Kasumi-1 (cell line): ENCODE measurements around the gene UBAC1.
"Not testable (repeated sequence)": the region's sequence is repeated elsewhere in the genome, so short reads cannot be mapped to it uniquely, and the experiment has no call there.

Experiments
- DNase-seq, 2 experiments: peaks; one replicate each; lab custom pipeline; 2025; lab: John Stamatoyannopoulos, UW

The UBAC1 gene

GRCh38 chr9:135921749-135922310 is 39.3 kb downstream of the UBAC1 start:
- no peak for DNase-seq

DNA sequence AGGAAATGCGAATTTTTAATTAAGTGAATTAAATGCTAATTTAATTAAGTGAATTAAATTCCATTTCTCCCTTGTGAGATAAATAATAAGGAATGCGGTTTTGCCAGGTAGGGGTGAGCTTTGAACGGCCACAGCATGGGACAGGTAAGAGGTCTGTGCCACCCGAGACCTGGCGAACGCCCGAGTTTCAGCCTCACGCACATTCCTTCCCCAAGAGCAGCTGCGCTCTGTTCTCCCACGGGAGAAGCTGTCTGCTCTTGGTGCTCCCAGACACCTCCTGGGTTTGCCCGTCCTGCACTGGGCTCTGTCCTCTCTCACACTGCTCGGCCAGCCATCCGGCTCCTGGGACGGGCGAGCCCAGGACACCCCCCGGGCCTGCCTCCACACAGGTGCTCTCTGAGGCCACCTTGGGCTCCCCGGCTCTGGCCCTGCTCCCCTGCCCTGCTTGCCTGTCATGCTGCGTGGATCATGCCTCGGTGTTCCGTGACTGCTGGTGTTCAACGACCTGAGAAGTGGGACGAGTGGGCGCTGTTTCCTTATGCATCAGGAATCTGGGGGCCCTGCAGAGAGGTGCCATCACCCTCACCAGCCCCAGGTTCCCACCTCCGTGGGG is 40.1 kb downstream of the UBAC1 start:
- DNase-seq, result no peak

GRCh38 chr9:135920256-135920930 is 40.8 kb downstream of the UBAC1 start:
- no peak for DNase-seq

DNA sequence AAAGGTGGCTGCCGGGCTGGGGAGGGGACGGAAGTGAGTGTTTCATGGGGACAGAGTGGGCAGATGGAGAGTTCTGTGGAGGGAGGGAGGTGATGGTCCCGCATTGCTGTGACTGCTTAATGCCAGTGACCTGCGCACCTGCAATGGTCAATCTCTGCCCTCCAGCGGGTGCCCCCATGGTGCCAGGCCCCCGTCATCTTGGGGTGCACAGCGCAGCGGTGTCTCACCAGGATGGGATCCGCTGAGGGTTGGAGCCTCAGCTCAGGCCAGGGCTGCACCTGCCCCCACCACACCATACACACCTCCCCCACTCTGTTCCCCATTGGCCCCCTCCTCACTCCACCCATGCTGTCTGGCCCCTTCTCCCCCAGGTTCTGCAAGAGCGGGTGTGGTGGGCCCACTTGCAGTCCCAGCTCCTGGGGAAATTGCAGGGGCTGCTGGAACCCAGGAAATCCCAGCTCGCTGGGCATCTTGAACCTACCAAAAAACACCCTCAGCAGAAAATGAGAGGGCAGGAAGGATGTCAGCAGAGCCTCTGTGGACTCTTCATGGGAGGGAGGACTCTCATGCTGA is 41.8 kb downstream of the UBAC1 start:
- no peak for DNase-seq

- DNase-seq, result not testable (repeated sequence)
These were observed 44.9 kb downstream of the UBAC1 start for GRCh38 chr9:135916227-135916626.

- no peak for DNase-seq
These were observed 46.3 kb downstream of the UBAC1 start for GRCh38 chr9:135914921-135915320.

- DNase-seq, result not testable (repeated sequence)
These were observed 49.9 kb downstream of the UBAC1 start for GRCh38 chr9:135911233-135911632.

GRCh38 chr9:135910757-135911156 is 50.4 kb downstream of the UBAC1 start:
- no peak for DNase-seq

- DNase-seq, result no peak
These were observed 51.0 kb downstream of the UBAC1 start for GRCh38 chr9:135910216-135910615.

GRCh38 chr9:135909371-135909770 is 51.8 kb downstream of the UBAC1 start:
- DNase-seq, result no peak

GRCh38 chr9:135908754-135909204 is 52.4 kb downstream of the UBAC1 start:
- DNase-seq, result no peak

GRCh38 chr9:135908093-135908753 is 53.0 kb downstream of the UBAC1 start:
- DNase-seq, result no peak

- DNase-seq, result peak; percentile 72 to 90
These were observed 53.6 kb downstream of the UBAC1 start, which contains the start of gene CAMSAP1 for GRCh38 chr9:135907431-135908092. CAMSAP1 (minus strand) TSS chr9:135907546; CDS start chr9:135907159, 387 bp downstream.

DNA sequence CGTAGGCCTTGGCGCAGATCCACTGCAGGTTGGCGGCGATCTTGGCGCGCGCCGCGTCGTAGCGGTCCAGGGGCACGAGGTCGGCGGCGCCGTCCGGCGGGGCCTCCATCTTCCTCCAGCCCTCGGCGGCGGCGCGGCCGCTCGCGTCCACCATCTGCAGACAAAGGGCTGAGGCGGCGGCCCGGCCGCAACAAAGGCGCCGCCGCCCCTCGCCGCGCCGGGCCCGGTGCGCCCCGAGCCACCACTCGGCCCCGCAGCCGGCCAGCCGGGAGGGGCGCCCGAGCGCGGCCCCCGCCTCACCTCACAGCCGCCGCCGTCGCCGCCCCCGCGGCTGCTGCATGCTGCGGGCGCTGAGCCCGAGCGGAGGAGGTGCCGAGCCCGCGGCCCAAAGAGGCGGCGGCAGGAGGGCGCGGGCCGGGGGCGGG is 54.2 kb downstream of the UBAC1 start:
- no peak for DNase-seq

DNA sequence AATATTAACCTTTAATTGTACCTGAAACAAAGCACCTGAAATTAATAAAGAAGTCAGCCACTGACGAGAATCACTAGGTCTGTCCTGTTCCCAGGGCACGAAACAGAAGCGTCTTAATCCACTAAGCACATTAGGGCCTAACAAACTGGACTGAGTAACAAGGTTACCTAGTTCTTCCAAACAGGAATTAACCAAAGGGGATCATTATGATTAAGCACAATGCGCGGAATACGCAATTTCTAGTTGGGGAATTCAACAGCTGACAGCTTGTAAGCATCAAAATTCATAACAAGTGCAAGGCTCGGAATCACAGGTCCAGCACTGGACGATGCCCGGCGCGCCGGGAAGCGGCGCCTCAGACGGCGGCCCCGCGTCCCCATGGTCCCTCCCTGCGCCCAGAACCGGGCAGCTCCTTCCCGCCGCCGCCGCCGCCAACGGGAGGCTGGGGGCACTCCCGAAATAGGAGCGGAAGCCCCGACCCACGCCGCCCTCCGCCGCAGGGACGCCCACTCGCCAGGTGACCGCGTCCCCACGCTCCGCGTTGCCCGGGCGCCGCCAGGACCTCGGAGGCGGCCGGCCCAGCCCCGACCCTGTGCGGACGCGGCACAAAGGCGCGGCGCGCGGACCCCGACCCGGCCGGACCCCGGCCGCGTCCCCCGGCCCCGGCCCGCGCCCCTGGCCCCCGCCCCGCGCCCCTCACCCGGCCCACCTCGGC is 54.7 kb downstream of the UBAC1 start:
- peak in 1 of 2 experiments; percentile 27 for DNase-seq

GRCh38 chr9:135905380-135906258 is 55.6 kb downstream of the UBAC1 start:
- peak in 1 of 2 experiments; percentile 27 for DNase-seq

DNA sequence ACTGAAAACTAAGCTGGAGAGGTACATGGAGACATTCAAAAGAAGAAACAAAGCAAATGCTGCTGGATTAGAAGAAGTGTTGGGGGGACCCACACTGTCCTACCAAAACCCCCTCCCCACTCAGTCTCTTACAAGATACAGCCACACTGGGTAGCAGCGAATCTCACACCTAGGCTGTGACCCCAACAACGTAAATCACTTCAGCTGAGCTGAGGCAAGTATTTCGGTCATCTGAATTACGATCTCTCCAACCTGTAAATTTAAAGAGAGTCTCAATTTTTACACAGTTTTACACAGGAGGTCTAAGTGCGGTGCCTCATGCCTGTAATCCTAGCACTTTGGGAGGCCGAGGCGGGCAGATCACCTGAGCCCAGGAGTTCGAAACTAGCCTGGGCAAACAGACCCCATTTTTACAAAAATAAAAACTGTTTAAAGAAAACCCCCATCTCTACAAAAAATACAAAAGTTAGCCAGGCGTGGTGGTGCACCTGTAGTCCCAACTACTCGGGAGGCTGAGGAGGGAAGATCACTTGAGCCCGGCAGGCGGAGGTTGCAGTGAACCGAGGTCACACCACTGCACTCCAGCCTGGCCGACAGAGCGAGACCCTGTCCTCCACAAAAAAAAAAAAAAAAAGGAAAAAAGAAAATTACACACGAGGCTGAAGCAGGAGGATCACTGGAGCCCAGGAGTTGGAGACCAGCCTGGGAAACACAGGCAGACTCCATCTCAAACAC is 57.2 kb downstream of the UBAC1 start:
- DNase-seq, result no peak

DNA sequence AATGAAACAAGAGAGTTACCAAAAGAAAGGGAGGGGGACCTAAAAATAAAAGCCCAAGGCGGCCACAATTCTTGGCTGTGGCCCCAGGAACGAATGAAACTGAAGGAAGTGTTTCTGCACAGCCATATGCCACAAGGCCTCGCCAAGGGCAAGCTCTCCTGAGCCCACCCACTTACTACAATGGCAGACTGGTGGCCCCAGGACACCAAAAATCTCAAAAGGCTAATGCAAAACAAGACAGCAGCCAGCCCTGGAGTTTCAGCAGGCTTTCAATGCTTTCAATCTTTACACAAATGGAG is 57.9 kb downstream of the UBAC1 start:
- DNase-seq, result no peak

DNA sequence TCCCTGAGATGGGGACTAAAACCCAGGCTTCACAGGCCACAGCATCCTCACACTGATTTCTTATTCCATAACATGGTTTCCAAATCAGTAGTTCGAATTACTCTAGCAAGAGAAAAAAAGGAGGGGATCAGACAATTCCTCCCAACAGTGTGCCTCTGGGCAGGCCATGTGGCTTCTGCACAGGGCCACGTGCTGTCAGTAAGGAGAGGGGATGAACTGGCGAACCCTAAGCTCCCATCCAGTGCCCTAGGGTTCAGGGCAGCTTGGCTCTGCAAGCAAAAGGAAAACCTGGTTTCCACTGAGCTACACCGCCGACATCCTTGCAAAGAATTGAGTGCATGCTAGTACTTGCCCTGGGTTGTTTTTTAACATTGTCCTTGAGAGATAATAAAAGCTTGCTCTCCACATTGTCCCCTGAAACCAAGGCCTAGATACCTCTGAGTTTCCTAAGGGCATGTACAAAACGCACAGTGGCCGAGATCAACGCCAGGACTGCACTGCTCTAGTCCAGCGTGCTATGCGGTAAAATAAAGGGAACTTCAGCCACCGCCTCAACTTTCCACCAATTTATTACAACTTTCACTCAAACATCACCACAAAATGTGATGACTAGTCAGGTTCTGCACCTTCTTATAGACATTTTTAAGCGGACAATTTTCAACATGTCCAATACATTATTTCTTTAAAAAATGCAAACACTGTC is 58.4 kb downstream of the UBAC1 start:
- DNase-seq, result no peak
